ENCODE results near the gene CD63. TPM values are rescaled to one million over a fixed set of nuclear protein-coding genes. Genes with fewer than 3 reads are reported as not detected.

The CD63 gene
- total RNA-seq, 4 donors from 2014 or later: 500 to 856 (median 792) TPM

- Histone ChIP-seq H3K27me3 (no peaks in the 10 kb centered on the region), H3K9me3 (no peaks in the 10 kb centered on the region), H3K36me3 (peaks cover 0 to 93% of the 10 kb centered on the region in 2 donors), H3K4me1 (peaks cover 0 to 22% (median 2%) of the 10 kb centered on the region in 3 donors), H3K27ac (peak overlapping the region in 1 of 4 donors; percentile 17), H3K4me3 (no peak overlapping the region)
- WGBS, 2 donors (ENCODE audit: low coverage in 1 of 2): 91% methylated on average over 1 of the region's 7 CpGs; no CpG with 5 or more reads in 1 of the 2 donors
- no peak for ATAC-seq
- TF ChIP-seq POLR2A (IDR thresholded peaks at IDR 0.05) (no peak), POLR2AphosphoS5 (IDR thresholded peaks at IDR 0.05) (no peak), CTCF (IDR thresholded peaks at IDR 0.05) (no peak), EP300 (IDR thresholded peaks at IDR 0.05) (no peak)
Measured at GRCh38 chr12:55695349-55695748, 33.5 kb downstream of the CD63 start.

- Histone ChIP-seq H3K36me3 (peaks cover 0 to 86% of the 10 kb centered on the region in 2 donors), H3K27ac (peak overlapping the region in 1 of 4 donors; percentile 9), H3K27me3 (no peaks in the 10 kb centered on the region), H3K9me3 (no peaks in the 10 kb centered on the region), H3K4me3 (no peak overlapping the region), H3K4me1 (peaks cover 0 to 15% (median 0%) of the 10 kb centered on the region in 3 donors)
- ATAC-seq: no peak
- WGBS, 2 donors (ENCODE audit: low coverage in 1 of 2): no CpG with 5 or more reads among the region's 4 CpGs
- TF ChIP-seq POLR2A (IDR thresholded peaks at IDR 0.05): no peak
- TF ChIP-seq EP300 (IDR thresholded peaks at IDR 0.05): no peak
- no peak for TF ChIP-seq POLR2AphosphoS5 (IDR thresholded peaks at IDR 0.05)
- no peak for TF ChIP-seq CTCF (IDR thresholded peaks at IDR 0.05)
Measured at GRCh38 chr12:55694651-55695050, 34.2 kb downstream of the CD63 start.

- Histone ChIP-seq H3K9me3 (no peaks in the 10 kb centered on the region), H3K27ac (no peak overlapping the region), H3K36me3 (peaks cover 0 to 84% of the 10 kb centered on the region in 2 donors), H3K27me3 (no peaks in the 10 kb centered on the region), H3K4me1 (peaks cover 0 to 10% (median 0%) of the 10 kb centered on the region in 3 donors), H3K4me3 (no peak overlapping the region)
- ATAC-seq: no peak
- no peak for TF ChIP-seq EP300 (IDR thresholded peaks at IDR 0.05)
- no peak for TF ChIP-seq CTCF (IDR thresholded peaks at IDR 0.05)
- TF ChIP-seq POLR2A (IDR thresholded peaks at IDR 0.05): no peak
- no peak for TF ChIP-seq POLR2AphosphoS5 (IDR thresholded peaks at IDR 0.05)
- 100% methylated on average over 1 of the region's 7 CpGs; no CpG with 5 or more reads in 1 of the 2 donors for WGBS, 2 donors (ENCODE audit: low coverage in 1 of 2)
Measured at GRCh38 chr12:55694188-55694515, 34.7 kb downstream of the CD63 start.

GRCh38 chr12:55693323-55694187, 35.3 kb downstream of the CD63 start:
- no peak for TF ChIP-seq CTCF (IDR thresholded peaks at IDR 0.05)
- no peak for TF ChIP-seq POLR2AphosphoS5 (IDR thresholded peaks at IDR 0.05)
- TF ChIP-seq POLR2A (IDR thresholded peaks at IDR 0.05): no peak
- TF ChIP-seq EP300 (IDR thresholded peaks at IDR 0.05): no peak
- H3K27ac ChIP-seq: peak overlapping the region in 1 of 4 donors; percentile 2
- no peaks in the 10 kb centered on the region for H3K9me3 ChIP-seq
- H3K27me3 ChIP-seq: no peaks in the 10 kb centered on the region
- H3K36me3 ChIP-seq: peaks cover 0 to 84% of the 10 kb centered on the region in 2 donors
- no peak overlapping the region for H3K4me3 ChIP-seq
- H3K4me1 ChIP-seq: peaks cover 0 to 4% (median 0%) of the 10 kb centered on the region in 3 donors
- WGBS, 2 donors (ENCODE audit: low coverage in 1 of 2): no CpG with 5 or more reads among the region's 7 CpGs
- ATAC-seq: no peak
